Uterus (tissue), 2 donors: ENCODE data around the gene EHBP1L1.
A peak's percentile ranks its signal among the peaks of the same experiment; 100 is the strongest.

Experiments used
- POLR2A ChIP-seq, 2 donors: fragments of 450-650 bp; IDR thresholded peaks; one replicate each; pipeline ENCODE4 v1.6.1; 2016; ENCODE audit warnings: antibody characterized with exemption in 2 of 2, mild to moderate bottlenecking in 1 of 2, moderate library complexity in 1 of 2
- TF ChIP-seq, protein P1 (sequence below), 4 experiments: fragments of 200-600 bp in 2 of 4; fragments of 450-650 bp in 2 of 4; sonication (generic) in 2 of 4; IDR thresholded peaks; one replicate each; pipeline ENCODE4 v1.5.1; 2016 to 2019; ENCODE audit warnings: antibody characterized with exemption in 4 of 4, mild to moderate bottlenecking in 2 of 4, moderate library complexity in 1 of 4

DNA sequence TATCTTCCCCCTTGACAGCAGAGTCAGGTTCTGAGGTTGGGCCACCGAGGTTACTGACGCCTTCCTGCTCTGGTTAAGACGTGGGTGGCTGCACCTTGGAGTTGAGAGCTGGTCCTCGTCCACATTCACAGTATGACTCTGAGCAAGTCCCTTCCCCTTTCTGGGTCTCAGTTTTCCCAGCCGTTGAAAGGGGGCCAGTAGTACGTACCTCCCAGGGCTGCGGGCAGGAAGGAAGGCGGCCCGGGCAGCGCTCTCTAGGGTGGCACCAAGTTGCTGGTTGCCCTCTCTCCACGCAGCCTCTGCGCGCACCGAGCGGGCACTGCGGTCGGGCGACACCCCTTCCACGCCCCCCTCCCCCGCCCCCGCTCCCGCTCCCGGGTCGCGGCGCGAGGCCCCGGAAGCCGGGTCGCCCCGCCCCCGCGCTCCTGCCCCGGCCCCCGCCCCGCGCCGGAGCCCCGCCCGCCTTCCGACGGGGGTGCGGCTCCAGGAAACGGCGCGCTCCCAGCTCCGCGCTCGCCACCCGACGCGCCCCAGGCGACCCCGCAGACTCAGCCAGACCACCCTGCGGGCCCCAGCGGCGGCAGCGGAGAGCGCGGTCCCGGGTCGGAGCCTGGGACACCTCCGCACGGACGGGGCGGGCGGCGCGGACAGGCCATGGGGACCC is at the start of gene EHBP1L1:
- TF ChIP-seq POLR2A (IDR thresholded peaks at IDR 0.05) = peak in 1 of 2 donors; percentile 49
- TF ChIP-seq, protein P1, sequence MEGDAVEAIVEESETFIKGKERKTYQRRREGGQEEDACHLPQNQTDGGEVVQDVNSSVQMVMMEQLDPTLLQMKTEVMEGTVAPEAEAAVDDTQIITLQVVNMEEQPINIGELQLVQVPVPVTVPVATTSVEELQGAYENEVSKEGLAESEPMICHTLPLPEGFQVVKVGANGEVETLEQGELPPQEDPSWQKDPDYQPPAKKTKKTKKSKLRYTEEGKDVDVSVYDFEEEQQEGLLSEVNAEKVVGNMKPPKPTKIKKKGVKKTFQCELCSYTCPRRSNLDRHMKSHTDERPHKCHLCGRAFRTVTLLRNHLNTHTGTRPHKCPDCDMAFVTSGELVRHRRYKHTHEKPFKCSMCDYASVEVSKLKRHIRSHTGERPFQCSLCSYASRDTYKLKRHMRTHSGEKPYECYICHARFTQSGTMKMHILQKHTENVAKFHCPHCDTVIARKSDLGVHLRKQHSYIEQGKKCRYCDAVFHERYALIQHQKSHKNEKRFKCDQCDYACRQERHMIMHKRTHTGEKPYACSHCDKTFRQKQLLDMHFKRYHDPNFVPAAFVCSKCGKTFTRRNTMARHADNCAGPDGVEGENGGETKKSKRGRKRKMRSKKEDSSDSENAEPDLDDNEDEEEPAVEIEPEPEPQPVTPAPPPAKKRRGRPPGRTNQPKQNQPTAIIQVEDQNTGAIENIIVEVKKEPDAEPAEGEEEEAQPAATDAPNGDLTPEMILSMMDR (IDR thresholded peaks at IDR 0.05) = no peak
